CD4-positive, alpha-beta T cell treated with Interleukin-17A for 4 hours (primary cell): Measurements from ENCODE around the gene RSKR.
A peak's percentile ranks its signal among the peaks of the same experiment; 100 is the strongest.
"Not testable (repeated sequence)": the region's sequence is repeated elsewhere in the genome, so short reads cannot be mapped to it uniquely, and the experiment has no call there.

Experiments used
- DNase-seq: peaks from one replicate; pipeline ENCODE4 v3.0.0-alpha.2; 2020; ENCODE audit warnings: mixed read lengths

The RSKR gene

GRCh38 chr17:28620010-28620409 is 6.0 kb upstream of the RSKR start:
- no peak for DNase-seq

GRCh38 chr17:28618464-28618863 is 4.5 kb upstream of the RSKR start:
- no peak for DNase-seq

- no peak for DNase-seq
These were observed 2.3 kb upstream of the RSKR start for GRCh38 chr17:28616281-28616680.

- DNase-seq = no peak
These were observed 1.4 kb upstream of the RSKR start for GRCh38 chr17:28615260-28615940.

- peak; percentile 62 for DNase-seq
These were observed 781 bp downstream of the RSKR start for GRCh38 chr17:28612936-28613872.

- DNase-seq = no peak
These were observed 1.5 kb downstream of the RSKR start for GRCh38 chr17:28612531-28612930.

GRCh38 chr17:28610376-28610775 is 3.6 kb downstream of the RSKR start:
- DNase-seq = no peak

GRCh38 chr17:28604031-28604430 is 10.0 kb downstream of the RSKR start:
- DNase-seq = not testable (repeated sequence)

- peak; percentile 71 for DNase-seq
These were observed 14.4 kb downstream of the RSKR start for GRCh38 chr17:28599311-28600184.

GRCh38 chr17:28598799-28599310 is 15.1 kb downstream of the RSKR start, which contains the start of gene SPAG5:
Gene SPAG5 (minus strand): TSS chr17:28599025. CDS start chr17:28598946, 79 bp downstream.
- DNase-seq = peak; percentile 96

GRCh38 chr17:28598389-28598788 is 15.6 kb downstream of the RSKR start:
- DNase-seq = no peak

GRCh38 chr17:28597606-28598383 is 16.2 kb downstream of the RSKR start:
- no peak for DNase-seq

GRCh38 chr17:28592260-28592659 is 21.7 kb downstream of the RSKR start:
- DNase-seq = no peak

GRCh38 chr17:28585851-28586250 is 28.1 kb downstream of the RSKR start:
- DNase-seq = no peak

GRCh38 chr17:28584434-28584833 is 29.6 kb downstream of the RSKR start:
- no peak for DNase-seq

GRCh38 chr17:28582513-28582912 is 31.5 kb downstream of the RSKR start:
- DNase-seq = no peak

- no peak for DNase-seq
These were observed 33.0 kb downstream of the RSKR start for GRCh38 chr17:28580959-28581358.

- DNase-seq = no peak
These were observed 34.5 kb downstream of the RSKR start for GRCh38 chr17:28579526-28579925.

GRCh38 chr17:28578246-28579195 is 35.5 kb downstream of the RSKR start:
- no peak for DNase-seq

GRCh38 chr17:28577466-28577824 is 36.5 kb downstream of the RSKR start:
- DNase-seq = no peak
